Endothelial cell (in vitro differentiated cells): ENCODE measurements around the gene MACROD2. TPM values are rescaled to one million over a fixed set of nuclear protein-coding genes. Genes with fewer than 3 reads are reported as not detected.

Experiments
- DNase-seq: peaks from one replicate; pipeline ENCODE4 v3.0.0; 2021; ENCODE audit warnings: low spot score
- H3K27ac Mint-ChIP-seq: one replicate; pipeline ENCODE4 v1.8.0; 2021; ENCODE audit warnings: mixed read lengths, inconsistent platforms; ENCODE audit not compliant: unreplicated experiment
- H3K27me3 Mint-ChIP-seq: one replicate; pipeline ENCODE4 v1.8.0; 2021; ENCODE audit warnings: mild to moderate bottlenecking, moderate library complexity, mixed read lengths, inconsistent platforms; ENCODE audit not compliant: unreplicated experiment
- H3K36me3 Mint-ChIP-seq: one replicate; pipeline ENCODE4 v1.8.0; 2021; ENCODE audit warnings: mild to moderate bottlenecking, low read depth, mixed read lengths, inconsistent platforms; ENCODE audit not compliant: unreplicated experiment
- H3K4me1 Mint-ChIP-seq: one replicate; pipeline ENCODE4 v1.8.0; 2021; ENCODE audit warnings: mild to moderate bottlenecking, mixed read lengths, inconsistent platforms; ENCODE audit not compliant: unreplicated experiment
- H3K4me3 Mint-ChIP-seq: one replicate; pipeline ENCODE4 v1.8.0; 2021; ENCODE audit warnings: mild to moderate bottlenecking, mixed read lengths, inconsistent platforms; ENCODE audit not compliant: unreplicated experiment
- H3K9me3 Mint-ChIP-seq: one replicate; pipeline ENCODE4 v1.8.0; 2021; ENCODE audit warnings: mixed read lengths, inconsistent platforms; ENCODE audit not compliant: unreplicated experiment
- CTCF ChIP-seq: fragments of 200-600 bp; sonication (generic); IDR thresholded peaks from one replicate; pipeline ENCODE4 v1.5.0; 2021; ENCODE audit warnings: antibody characterized with exemption; ENCODE audit not compliant: unreplicated experiment
- total RNA-seq: library from RNA; stranded (reverse); fragmentation: NEBNext Ultra II Directional; extraction: Animal tissue kit (Norgen Biotek cat#: 25700); gene quantifications from one replicate; pipeline ENCODE4 v1.2.1, GENCODE V29; 2021; ENCODE audit not compliant: unreplicated experiment

MACROD2 gene
- total RNA-seq, 1 donor from 2014 or later: 6.4 TPM

DNA sequence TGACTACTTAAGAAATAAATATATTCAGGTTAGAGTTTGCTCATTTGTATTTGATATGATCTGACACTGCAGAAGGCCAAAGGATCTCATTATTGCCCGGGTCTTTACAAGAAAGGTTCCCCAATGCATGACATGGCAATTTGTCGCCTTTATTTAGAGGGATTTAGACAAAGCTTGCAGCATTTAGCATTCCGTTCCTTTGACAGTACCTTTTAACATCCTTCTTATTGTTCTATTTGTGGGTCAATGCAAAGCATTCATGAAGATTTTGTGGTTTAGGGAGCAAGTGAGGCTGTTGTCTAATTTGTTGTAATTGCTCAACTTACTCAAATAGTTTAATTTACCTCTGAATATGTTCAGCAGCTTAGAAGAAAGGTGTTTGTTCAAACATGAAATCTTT lies 572.9 kb downstream of the MACROD2 start:
- Mint-ChIP-seq H3K27me3 (no peaks in the 10 kb centered on the region), H3K4me1 (peaks cover 2% of the 10 kb centered on the region), H3K4me3 (no peak overlapping the region), H3K36me3 (no peaks in the 10 kb centered on the region), H3K27ac (no peak overlapping the region), H3K9me3 (no peaks in the 10 kb centered on the region)
- no peak for TF ChIP-seq CTCF
- no peak for DNase-seq

- H3K9me3 Mint-ChIP-seq: no peaks in the 10 kb centered on the region
- no peaks in the 10 kb centered on the region for H3K36me3 Mint-ChIP-seq
- no peak for DNase-seq
- H3K4me1 Mint-ChIP-seq: peaks cover 2% of the 10 kb centered on the region
- no peak overlapping the region for H3K4me3 Mint-ChIP-seq
- no peak overlapping the region for H3K27ac Mint-ChIP-seq
- no peak for TF ChIP-seq CTCF
- H3K27me3 Mint-ChIP-seq: no peaks in the 10 kb centered on the region
Measured at GRCh38 chr20:14568701-14569100, 573.4 kb downstream of the MACROD2 start.

- DNase-seq: no peak
- H3K4me3 Mint-ChIP-seq: no peak overlapping the region
- no peaks in the 10 kb centered on the region for H3K27me3 Mint-ChIP-seq
- no peak for TF ChIP-seq CTCF
- H3K9me3 Mint-ChIP-seq: no peaks in the 10 kb centered on the region
- H3K27ac Mint-ChIP-seq: no peak overlapping the region
- H3K36me3 Mint-ChIP-seq: no peaks in the 10 kb centered on the region
- H3K4me1 Mint-ChIP-seq: peaks cover 2% of the 10 kb centered on the region
Measured at GRCh38 chr20:14569641-14570040, 574.3 kb downstream of the MACROD2 start.

DNA sequence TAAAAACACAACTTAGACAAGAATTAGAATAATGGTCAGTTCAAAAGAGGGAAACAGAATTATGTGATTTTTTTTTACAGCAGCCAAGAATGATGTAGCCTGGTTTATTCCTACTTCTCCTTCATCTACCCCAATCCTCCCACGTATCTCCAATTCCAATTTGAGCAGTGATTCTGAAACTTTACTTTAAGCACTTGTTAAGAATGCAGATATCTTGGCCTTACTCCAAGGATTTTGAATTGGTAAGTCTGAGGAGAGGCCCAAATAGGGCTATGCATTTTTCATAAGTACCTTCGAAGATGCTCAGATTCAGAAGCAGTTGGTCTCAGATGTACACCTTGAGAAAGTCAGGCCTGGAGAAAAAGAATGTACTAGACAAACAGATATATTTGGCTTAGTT lies 575.5 kb downstream of the MACROD2 start:
- peaks cover 2% of the 10 kb centered on the region for H3K4me1 Mint-ChIP-seq
- no peak overlapping the region for H3K27ac Mint-ChIP-seq
- no peaks in the 10 kb centered on the region for H3K27me3 Mint-ChIP-seq
- no peak overlapping the region for H3K4me3 Mint-ChIP-seq
- H3K9me3 Mint-ChIP-seq: no peaks in the 10 kb centered on the region
- TF ChIP-seq CTCF: no peak
- no peaks in the 10 kb centered on the region for H3K36me3 Mint-ChIP-seq
- no peak for DNase-seq

DNA sequence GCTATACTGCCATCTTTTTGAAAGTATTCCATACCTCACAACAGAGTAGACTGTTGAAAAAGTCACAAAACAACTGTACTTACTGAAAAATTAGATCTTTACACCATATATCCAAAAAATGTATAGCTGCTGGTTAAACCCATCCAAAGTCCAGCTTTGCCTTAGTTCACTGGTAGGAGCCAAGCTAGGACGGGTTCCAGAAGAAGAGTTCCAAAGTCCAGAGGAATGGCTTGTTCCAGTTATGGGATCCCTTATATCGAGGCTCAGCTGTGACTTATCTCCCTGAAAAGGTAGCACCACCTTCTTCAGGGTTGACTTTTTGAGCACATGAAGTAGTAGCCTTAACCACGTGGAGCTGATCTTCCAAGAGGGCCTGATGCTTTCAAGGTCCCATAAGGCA lies 578.4 kb downstream of the MACROD2 start:
- no peaks in the 10 kb centered on the region for H3K27me3 Mint-ChIP-seq
- TF ChIP-seq CTCF: no peak
- H3K36me3 Mint-ChIP-seq: no peaks in the 10 kb centered on the region
- H3K4me1 Mint-ChIP-seq: no peaks in the 10 kb centered on the region
- H3K4me3 Mint-ChIP-seq: no peak overlapping the region
- DNase-seq: no peak
- H3K9me3 Mint-ChIP-seq: no peaks in the 10 kb centered on the region
- H3K27ac Mint-ChIP-seq: no peak overlapping the region
